ENCODE data around the gene ZBED2.
"Not testable (repeated sequence)": the region's sequence is repeated elsewhere in the genome, so short reads cannot be mapped to it uniquely, and the experiment has no call there.

The ZBED2 gene

GRCh38 chr3:111595232-111595631 lies at the start of gene ZBED2:
Gene ZBED2, minus strand, starts transcription at chr3:111595346. Its CDS starts 1,145 bp downstream, at chr3:111594201.
- DNase-seq (ENCODE audit: low spot score): peak; percentile 30

- no peak for DNase-seq (ENCODE audit: low spot score)
Observed at GRCh38 chr3:111639316-111639715, 44.2 kb upstream of the ZBED2 start.

- no peak for DNase-seq (ENCODE audit: low spot score)
Observed at GRCh38 chr3:111636366-111636885, 41.3 kb upstream of the ZBED2 start.

GRCh38 chr3:111635403-111635802 lies 40.3 kb upstream of the ZBED2 start:
- DNase-seq (ENCODE audit: low spot score): no peak

- DNase-seq (ENCODE audit: low spot score): not testable (repeated sequence)
Observed at GRCh38 chr3:111630638-111631037, 35.5 kb upstream of the ZBED2 start.

GRCh38 chr3:111629018-111629417 lies 33.9 kb upstream of the ZBED2 start:
- DNase-seq (ENCODE audit: low spot score): not testable (repeated sequence)

- DNase-seq (ENCODE audit: low spot score): no peak
Observed at GRCh38 chr3:111627092-111627491, 31.9 kb upstream of the ZBED2 start.

- DNase-seq (ENCODE audit: low spot score): no peak
Observed at GRCh38 chr3:111621535-111621934, 26.4 kb upstream of the ZBED2 start.

GRCh38 chr3:111619833-111620232 lies 24.7 kb upstream of the ZBED2 start:
- DNase-seq (ENCODE audit: low spot score): no peak

GRCh38 chr3:111618945-111619344 lies 23.8 kb upstream of the ZBED2 start:
- no peak for DNase-seq (ENCODE audit: low spot score)

- DNase-seq (ENCODE audit: low spot score): no peak
Observed at GRCh38 chr3:111617912-111618601, 22.9 kb upstream of the ZBED2 start.

- DNase-seq (ENCODE audit: low spot score): no peak
Observed at GRCh38 chr3:111617406-111617805, 22.3 kb upstream of the ZBED2 start.

GRCh38 chr3:111616417-111617105 lies 21.4 kb upstream of the ZBED2 start:
- peak; percentile 48 for DNase-seq (ENCODE audit: low spot score)

GRCh38 chr3:111615880-111616279 lies 20.7 kb upstream of the ZBED2 start:
- DNase-seq (ENCODE audit: low spot score): no peak

- no peak for DNase-seq (ENCODE audit: low spot score)
Observed at GRCh38 chr3:111613294-111613693, 18.1 kb upstream of the ZBED2 start.

- DNase-seq (ENCODE audit: low spot score): no peak
Observed at GRCh38 chr3:111610612-111611054, 15.5 kb upstream of the ZBED2 start.

GRCh38 chr3:111610189-111610588 lies 15.0 kb upstream of the ZBED2 start:
- DNase-seq (ENCODE audit: low spot score): no peak

- no peak for DNase-seq (ENCODE audit: low spot score)
Observed at GRCh38 chr3:111609700-111610099, 14.6 kb upstream of the ZBED2 start.

- no peak for DNase-seq (ENCODE audit: low spot score)
Observed at GRCh38 chr3:111608383-111608782, 13.2 kb upstream of the ZBED2 start.

GRCh38 chr3:111607240-111607920 lies 12.2 kb upstream of the ZBED2 start:
- DNase-seq (ENCODE audit: low spot score): no peak

- DNase-seq (ENCODE audit: low spot score): no peak
Observed at GRCh38 chr3:111605493-111605892, 10.3 kb upstream of the ZBED2 start.

GRCh38 chr3:111605018-111605417 lies 9.9 kb upstream of the ZBED2 start:
- no peak for DNase-seq (ENCODE audit: low spot score)

- DNase-seq (ENCODE audit: low spot score): no peak
Observed at GRCh38 chr3:111604119-111604518, 9.0 kb upstream of the ZBED2 start.

All from germinal center (tissue), 1 donor.